Mucosa of descending colon (tissue), 3 donors: Measurements from ENCODE around the gene KRTAP4-6. TPM values are rescaled to one million over a fixed set of nuclear protein-coding genes. Genes with fewer than 3 reads are reported as not detected.
"Not testable (repeated sequence)": the region's sequence is repeated elsewhere in the genome, so short reads cannot be mapped to it uniquely, and the experiment has no call there.

Source experiments
- ATAC-seq: fragments of 200-7000 bp; cut with Tn5 transposase; one replicate; pipeline ENCODE4 v1.9.1; 2020; ENCODE audit warnings: mild to moderate bottlenecking, moderate library complexity
- DNase-seq, 3 donors: peaks; one replicate each; pipeline ENCODE4 v3.0.0-alpha.2; 2020
- H3K36me3 ChIP-seq: fragments of 200-600 bp; one replicate; pipeline ENCODE4 v1.8.0; 2021; ENCODE audit warnings: low read depth, mild to moderate bottlenecking
- H3K4me1 ChIP-seq: fragments of 200-600 bp; one replicate; pipeline ENCODE4 v1.8.0; 2021; ENCODE audit warnings: low read depth, mild to moderate bottlenecking
- H3K4me3 ChIP-seq: fragments of 200-600 bp; one replicate; pipeline ENCODE4 v1.8.0; 2021; ENCODE audit warnings: mild to moderate bottlenecking
- H3K9me3 ChIP-seq: fragments of 200-600 bp; one replicate; pipeline ENCODE4 v1.8.0; 2021; ENCODE audit warnings: mild to moderate bottlenecking
- CTCF ChIP-seq: fragments of 200-600 bp; IDR thresholded peaks from one replicate; pipeline ENCODE4 v1.8.0; 2022; ENCODE audit warnings: antibody characterized with exemption, mild to moderate bottlenecking
- intact Hi-C, 2 donors: fragments of 100-400 bp; cut with DNase I in 1 of 2; cut with micrococcal nuclease in 1 of 2; formaldehyde crosslinking; loops; one replicate each; pipeline versions ENCODE4 v1.11.0 to v1.11.1; 2022; cut with DNase I, micrococcal nuclease
- total RNA-seq, 3 donors: library from RNA; stranded (reverse); fragmentation: NEBNext Ultra II Directional in 2 of 3; extraction: Animal tissue kit (Norgen Biotek cat#: 25700) in 2 of 3; gene quantifications; one replicate each; pipeline versions ENCODE4 v1.2.1 to v1.2.4, GENCODE V29; 2021 to 2023
- donor health status: DM: no; HTN: no; CAD: no; lungs with moderate emphysema.
- donor health status: DM: no; HTN: no; CAD: no.
- donor health status: DM: no; HTN: yes; CAD: no.

Gene KRTAP4-6
- total RNA-seq, 3 donors from 2014 or later = not detected

- H3K9me3 ChIP-seq = no peaks in the 10 kb centered on the region
- DNase-seq (no peak), ATAC-seq (no peak)
- no peaks in the 10 kb centered on the region for H3K36me3 ChIP-seq
- intact Hi-C loops = no loop called here
- H3K4me1 ChIP-seq = no peaks in the 10 kb centered on the region
- H3K4me3 ChIP-seq = no peak within 1 kb of the TSS
- no peak for TF ChIP-seq CTCF
Observed at GRCh38 chr17:41101586-41102259, 38.6 kb downstream of the KRTAP4-6 start, which contains the start of gene KRTAP4-16. KRTAP4-16 (minus strand) TSS chr17:41102209; CDS start chr17:41102209, 0 bp downstream.

GRCh38 chr17:41099682-41100480 is 40.5 kb downstream of the KRTAP4-6 start:
- intact Hi-C loops, DNase-seq, H3K9me3 ChIP-seq, ATAC-seq, H3K36me3 ChIP-seq, H3K4me1 ChIP-seq, H3K4me3 ChIP-seq: not testable (repeated sequence)

GRCh38 chr17:41098481-41098880 is 41.9 kb downstream of the KRTAP4-6 start:
- Histone ChIP-seq H3K36me3 (no peaks in the 10 kb centered on the region), H3K9me3 (no peaks in the 10 kb centered on the region), H3K4me3 (no peak overlapping the region), H3K4me1 (no peaks in the 10 kb centered on the region)
- DNase-seq (no peak), ATAC-seq (no peak)
- no peak for TF ChIP-seq CTCF
- intact Hi-C loops = no loop called here

GRCh38 chr17:41098042-41098441 is 42.3 kb downstream of the KRTAP4-6 start, which contains the start of gene KRTAP4-8:
KRTAP4-8 (minus strand) TSS chr17:41098142; CDS start chr17:41098084, 58 bp downstream.
- H3K4me3 ChIP-seq = no peak within 1 kb of the TSS
- ATAC-seq = no peak
- no peak for DNase-seq
- H3K9me3 ChIP-seq = no peaks in the 10 kb centered on the region
- no peak for TF ChIP-seq CTCF
- no peaks in the 10 kb centered on the region for H3K4me1 ChIP-seq
- intact Hi-C loops = no loop called here
- no peaks in the 10 kb centered on the region for H3K36me3 ChIP-seq

- H3K9me3 ChIP-seq = no peaks in the 10 kb centered on the region
- H3K36me3 ChIP-seq = no peaks in the 10 kb centered on the region
- no peak overlapping the region for H3K4me3 ChIP-seq
- DNase-seq = no peak
- ATAC-seq = no peak
- no peaks in the 10 kb centered on the region for H3K4me1 ChIP-seq
- TF ChIP-seq CTCF = no peak
- intact Hi-C loops = no loop called here
Observed at GRCh38 chr17:41096055-41096454, 44.3 kb downstream of the KRTAP4-6 start.

Other genes with a start within 250 kb of the KRTAP4-6 start
- under 1 TPM in 1 of 3 donors, not detected in 2; 0.53 TPM for gene KRT23, start 202.9 kb downstream of the KRTAP4-6 start, total RNA-seq
- gene KRT39, start 173.6 kb downstream of the KRTAP4-6 start, total RNA-seq = under 1 TPM in 1 of 3 donors, not detected in 2; 0.52 TPM
- gene KRT40, start 156.2 kb downstream of the KRTAP4-6 start, total RNA-seq = under 1 TPM in 1 of 3 donors, not detected in 2; 0.22 TPM
- not detected for gene KRTAP3-3, start 146.4 kb downstream of the KRTAP4-6 start, total RNA-seq
- gene KRTAP3-2, start 140.6 kb downstream of the KRTAP4-6 start, total RNA-seq = not detected
- not detected for gene KRTAP3-1, start 131.4 kb downstream of the KRTAP4-6 start, total RNA-seq
- not detected for gene KRTAP1-5, start 113.3 kb downstream of the KRTAP4-6 start, total RNA-seq
- gene KRTAP1-4, start 110.3 kb downstream of the KRTAP4-6 start, total RNA-seq = not detected
- not detected for gene KRTAP1-3, start 105.7 kb downstream of the KRTAP4-6 start, total RNA-seq
- gene KRTAP1-1, start 99.1 kb downstream of the KRTAP4-6 start, total RNA-seq = not detected
- gene KRTAP2-1, start 93.2 kb downstream of the KRTAP4-6 start, total RNA-seq = not detected
- gene KRTAP2-2, start 85.3 kb downstream of the KRTAP4-6 start, total RNA-seq = not detected
- gene KRTAP2-3, start 80.4 kb downstream of the KRTAP4-6 start, total RNA-seq = not detected
- gene KRTAP2-4, start 74.7 kb downstream of the KRTAP4-6 start, total RNA-seq = not detected
- not detected for gene KRTAP4-7, start 56.4 kb downstream of the KRTAP4-6 start, total RNA-seq
- not detected for gene KRTAP4-8, start 42.4 kb downstream of the KRTAP4-6 start, total RNA-seq
- gene KRTAP4-16, start 38.3 kb downstream of the KRTAP4-6 start, total RNA-seq = not detected
- not detected for gene KRTAP4-9, start 35.2 kb downstream of the KRTAP4-6 start, total RNA-seq
- gene KRTAP4-11, start 22.2 kb downstream of the KRTAP4-6 start, total RNA-seq = not detected
- gene KRTAP4-12, start 16.4 kb downstream of the KRTAP4-6 start, total RNA-seq = not detected
- gene KRTAP4-5, start 9.3 kb upstream of the KRTAP4-6 start, total RNA-seq = not detected
- not detected for gene KRTAP4-4, start 20.2 kb upstream of the KRTAP4-6 start, total RNA-seq
- not detected for gene KRTAP4-3, start 27.7 kb upstream of the KRTAP4-6 start, total RNA-seq
- gene KRTAP4-2, start 37.7 kb upstream of the KRTAP4-6 start, total RNA-seq = not detected
- under 1 TPM in 1 of 3 donors, not detected in 2; 0.84 TPM for gene KRTAP4-1, start 44.4 kb upstream of the KRTAP4-6 start, total RNA-seq
- not detected for gene KRTAP9-1, start 49.3 kb upstream of the KRTAP4-6 start, total RNA-seq
- gene KRTAP9-2, start 86.1 kb upstream of the KRTAP4-6 start, total RNA-seq = not detected
- not detected for gene KRTAP9-3, start 91.9 kb upstream of the KRTAP4-6 start, total RNA-seq
- gene KRTAP9-8, start 97.5 kb upstream of the KRTAP4-6 start, total RNA-seq = not detected
- not detected for gene KRTAP9-4, start 109.1 kb upstream of the KRTAP4-6 start, total RNA-seq
- not detected for gene KRTAP9-9, start 114.8 kb upstream of the KRTAP4-6 start, total RNA-seq
- not detected for gene KRTAP9-6, start 124.8 kb upstream of the KRTAP4-6 start, total RNA-seq
- not detected for gene KRTAP9-7, start 135.2 kb upstream of the KRTAP4-6 start, total RNA-seq
- gene KRTAP29-1, start 162.3 kb upstream of the KRTAP4-6 start, total RNA-seq = not detected
- not detected for gene KRTAP16-1, start 168.8 kb upstream of the KRTAP4-6 start, total RNA-seq
- gene KRTAP17-1, start 175.2 kb upstream of the KRTAP4-6 start, total RNA-seq = not detected
- not detected for gene KRT33A, start 210.3 kb upstream of the KRTAP4-6 start, total RNA-seq
- gene KRT33B, start 229.3 kb upstream of the KRTAP4-6 start, total RNA-seq = not detected
- gene KRT34, start 241.8 kb upstream of the KRTAP4-6 start, total RNA-seq = not detected